ENCODE measurements around the gene OPN4. TPM values are rescaled to one million over a fixed set of nuclear protein-coding genes. Genes with fewer than 3 reads are reported as not detected.

The OPN4 gene
- total and polyA plus RNA-seq, 9 of the 15 experiments (the other 6 are each of a cell fraction or from before 2014, with no cell fraction given) = not detected

GRCh38 chr10:86648704-86649427 lies 5.5 kb upstream of the OPN4 start (continued):
- TF ChIP-seq ELF1 (tag; IDR thresholded peaks at IDR 0.05) (no peak), YBX1 (IDR thresholded peaks at IDR 0.05) (no peak), MECOM (CRISPR knock-in tag; IDR thresholded peaks at IDR 0.05) (no peak), NR1H2 (CRISPR knock-in tag; IDR thresholded peaks at IDR 0.05) (no peak), ATF3 (IDR thresholded peaks at IDR 0.05) (no peak), ATF3 (CRISPR knock-in tag; conservative IDR thresholded peaks at IDR 0.05) (no peak)

GRCh38 chr10:86649471-86650150 lies 4.7 kb upstream of the OPN4 start:
- H2AFZ ChIP-seq (ENCODE audit: low read depth, low read length) = no peak overlapping the region
- peaks cover 4 to 66% of the 10 kb centered on the region in 2 experiments; a peak in 3 of 5 replicates for H3K27me3 ChIP-seq (ENCODE audit: control insufficient read depth in 2 of 2, insufficient read depth in 2 of 2, low read length in 2 of 2)
- in situ Hi-C loops (cut with MboI) = no loop called here
- WGBS (ENCODE audit: insufficient coverage, low coverage, missing lambda C conversion rate) = 2% methylated on average over 16 of the region's 17 CpGs
- H3K27ac ChIP-seq (ENCODE audit: extremely low read depth, low read depth, low read length) = no peak overlapping the region
- no peaks in the 10 kb centered on the region for H4K20me1 ChIP-seq (replicated peaks; ENCODE audit: control insufficient read depth, insufficient read depth, low read length)
- no peak for FAIRE-seq
- no peaks in the 10 kb centered on the region for H3K36me3 ChIP-seq (ENCODE audit: control insufficient read depth, insufficient read depth, low read length)
- no peaks in the 10 kb centered on the region for H3K9me3 ChIP-seq (replicated peaks; ENCODE audit: control insufficient read depth, insufficient read depth, low read depth, low read length)
- no peaks in the 10 kb centered on the region for H3K79me2 ChIP-seq (ENCODE audit: control insufficient read depth, insufficient read depth, low read length)
- H3K4me2 ChIP-seq (ENCODE audit: insufficient read depth, low read length) = no peak overlapping the region
- no TSS peak for BruUV-seq (replicated peaks)
- H3K9me1 ChIP-seq (ENCODE audit: control insufficient read depth, insufficient read depth, low read length) = no peaks in the 10 kb centered on the region
- TF ChIP-seq POLR3A (IDR thresholded peaks at IDR 0.05; ENCODE audit: borderline replicate concordance, extremely low read depth, insufficient read depth, insufficient read length) (no peak), HDAC1 (IDR thresholded peaks at IDR 0.05) (no peak)
- no peak for DNase-seq (ENCODE audit: extremely low read depth in 1 of 4, low spot score in 3 of 4)
- no peak overlapping the region for H3K9ac ChIP-seq (ENCODE audit: insufficient read depth in 1 of 2, low read depth in 2 of 2, low read length in 2 of 2)
- ATAC-seq = no peak
- POLR2A ChIA-PET = interaction anchor here (0.6 to 0.8 kb wide), 2 partner anchors 11 to 22 kb away, joined by 3 read pairs; no protein-coding TSS in a partner anchor
- no peak overlapping the region for H3K4me3 ChIP-seq
- intact Hi-C loops (cut with micrococcal nuclease) = no loop called here
- CTCF ChIA-PET (ENCODE audit: low intra/inter-chr PET ratio) = no interaction called here
- H3K4me1 ChIP-seq (replicated peaks in 1 of 2; ENCODE audit: control insufficient read depth in 2 of 2, insufficient read depth in 2 of 2, low read length in 2 of 2) = peaks cover 0 to 3% of the 10 kb centered on the region in 2 experiments; a peak in 2 of 5 replicates
